SU-DHL-6 (cell line): ENCODE data around the gene DCUN1D2.

Experiments used
- EZH2phosphoT487 ChIP-seq: fragments of 200-600 bp; sonication (generic), shearing (Covaris generic); conservative IDR thresholded peaks from 2 replicates; pipeline ENCODE4 v1.6.1; 2018; ENCODE audit warnings: mild to moderate bottlenecking, antibody characterized with exemption, low read length, moderate library complexity, mixed read lengths
- TF ChIP-seq, protein P1 (sequence below): fragments of 200-600 bp; sonication (generic); IDR thresholded peaks from one replicate; pipeline ENCODE4 v1.5.1; 2017; ENCODE audit warnings: antibody characterized with exemption, mild to moderate bottlenecking, low read length, moderate library complexity; ENCODE audit not compliant: insufficient read depth, poor library complexity, severe bottlenecking

DNA sequence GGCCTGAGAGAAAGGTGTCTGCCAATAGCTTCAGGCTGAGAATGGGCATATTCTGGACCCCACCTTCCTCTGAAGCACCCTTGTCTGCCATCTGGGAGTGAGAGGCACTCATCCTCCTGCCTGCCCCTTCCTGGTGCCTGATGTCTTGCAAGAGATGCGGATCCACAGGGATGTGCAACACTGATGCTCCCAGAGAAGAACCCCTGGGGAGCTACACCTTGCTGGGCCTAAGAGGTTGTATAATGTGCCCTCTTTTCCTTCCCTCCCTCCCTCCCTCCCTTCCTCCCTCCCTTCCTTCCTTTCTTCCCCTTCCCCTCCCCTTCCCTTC lies 71.8 kb downstream of the DCUN1D2 start:
- TF ChIP-seq, protein P1, sequence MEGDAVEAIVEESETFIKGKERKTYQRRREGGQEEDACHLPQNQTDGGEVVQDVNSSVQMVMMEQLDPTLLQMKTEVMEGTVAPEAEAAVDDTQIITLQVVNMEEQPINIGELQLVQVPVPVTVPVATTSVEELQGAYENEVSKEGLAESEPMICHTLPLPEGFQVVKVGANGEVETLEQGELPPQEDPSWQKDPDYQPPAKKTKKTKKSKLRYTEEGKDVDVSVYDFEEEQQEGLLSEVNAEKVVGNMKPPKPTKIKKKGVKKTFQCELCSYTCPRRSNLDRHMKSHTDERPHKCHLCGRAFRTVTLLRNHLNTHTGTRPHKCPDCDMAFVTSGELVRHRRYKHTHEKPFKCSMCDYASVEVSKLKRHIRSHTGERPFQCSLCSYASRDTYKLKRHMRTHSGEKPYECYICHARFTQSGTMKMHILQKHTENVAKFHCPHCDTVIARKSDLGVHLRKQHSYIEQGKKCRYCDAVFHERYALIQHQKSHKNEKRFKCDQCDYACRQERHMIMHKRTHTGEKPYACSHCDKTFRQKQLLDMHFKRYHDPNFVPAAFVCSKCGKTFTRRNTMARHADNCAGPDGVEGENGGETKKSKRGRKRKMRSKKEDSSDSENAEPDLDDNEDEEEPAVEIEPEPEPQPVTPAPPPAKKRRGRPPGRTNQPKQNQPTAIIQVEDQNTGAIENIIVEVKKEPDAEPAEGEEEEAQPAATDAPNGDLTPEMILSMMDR = no peak
- TF ChIP-seq EZH2phosphoT487 = no peak
